Measurements from ENCODE around the gene SNAI1. TPM values are rescaled to one million over a fixed set of nuclear protein-coding genes. Genes with fewer than 3 reads are reported as not detected.

The SNAI1 gene
- total RNA-seq, 1 experiment from 2014 or later: not detected

DNA sequence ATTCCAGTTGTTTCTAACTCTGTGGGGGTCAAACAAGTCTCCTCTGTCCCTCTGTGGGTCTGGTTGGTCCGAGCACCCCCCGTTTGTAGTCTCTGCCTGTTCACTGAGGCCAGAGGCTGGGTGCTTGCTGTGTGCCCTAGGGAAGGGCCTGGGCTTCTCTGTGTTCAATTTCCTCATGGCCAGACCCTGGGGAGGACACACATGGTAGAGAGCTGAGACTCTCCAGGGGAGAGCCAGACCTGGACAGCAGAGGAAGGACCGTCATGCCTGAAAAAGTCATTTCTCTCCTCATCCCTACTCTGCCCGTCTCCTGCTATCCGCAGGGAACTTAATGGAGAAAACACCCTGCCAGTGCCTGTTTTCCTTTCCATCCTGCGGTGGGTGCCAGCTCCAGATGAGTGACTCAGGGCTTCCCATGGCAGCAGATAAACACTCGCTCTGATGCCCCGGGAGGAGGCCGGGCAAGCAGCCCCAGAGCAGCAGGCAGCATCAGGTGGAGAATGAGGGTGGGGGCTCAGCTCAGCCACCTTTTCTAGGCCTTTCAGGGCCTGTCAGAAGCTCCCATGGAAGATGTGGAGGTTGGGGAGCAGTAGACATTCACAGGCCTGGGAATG lies 51.9 kb downstream of the SNAI1 start:
- peak; percentile 55 for DNase-seq (ENCODE audit: low read depth)

GRCh38 chr20:50036703-50037102 lies 53.9 kb downstream of the SNAI1 start:
- no peak for DNase-seq (ENCODE audit: low read depth)

GRCh38 chr20:50037123-50037522 lies 54.3 kb downstream of the SNAI1 start:
- no peak for DNase-seq (ENCODE audit: low read depth)

DNA sequence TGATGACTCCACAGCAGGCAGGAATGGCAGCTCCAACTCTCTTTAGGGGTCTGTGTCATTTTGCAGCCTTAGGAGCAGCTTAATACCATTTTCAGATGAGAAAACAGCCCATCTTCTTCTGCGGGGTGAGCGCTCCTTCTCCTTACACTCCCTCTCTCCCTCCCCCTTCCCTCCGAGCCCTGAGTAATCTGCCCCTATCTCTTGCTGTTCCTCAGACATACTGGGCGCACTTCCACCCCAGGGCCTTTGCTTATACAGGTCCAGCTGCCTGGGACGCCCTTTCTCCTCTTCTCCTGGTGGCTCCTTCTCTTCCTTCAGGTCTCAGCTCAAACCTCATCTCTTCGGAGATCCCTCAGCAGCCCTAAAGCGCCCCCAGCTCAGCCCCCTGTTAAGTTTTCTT lies 54.8 kb downstream of the SNAI1 start:
- no peak for DNase-seq (ENCODE audit: low read depth)

- no peak for DNase-seq (ENCODE audit: low read depth)
Measured at GRCh38 chr20:50038169-50038568, 55.4 kb downstream of the SNAI1 start.

Other genes with a start within 250 kb of the SNAI1 start
- gene SLC9A8, start 170.2 kb upstream of the SNAI1 start, total RNA-seq (2014; rRNA removed): 7.2 and 8.5 TPM in 2 replicates
- 3.7 and 4.1 TPM in 2 replicates for gene SPATA2, start 67.5 kb upstream of the SNAI1 start, total RNA-seq (2014; rRNA removed)
- 98.2 and 99.3 TPM in 2 replicates for gene RNF114, start 46.6 kb upstream of the SNAI1 start, total RNA-seq (2014; rRNA removed)
- 61.5 and 71.5 TPM in 2 replicates for gene UBE2V1, start 130.2 kb downstream of the SNAI1 start, total RNA-seq (2014; rRNA removed)
- 25.8 and 37.7 TPM in 2 replicates for gene PEDS1, start 170.7 kb downstream of the SNAI1 start, total RNA-seq (2014; rRNA removed)
- gene CEBPB, start 207.8 kb downstream of the SNAI1 start, total RNA-seq (2014; rRNA removed): 54.9 and 59.3 TPM in 2 replicates